Measurements from ENCODE around the gene THRAP3. TPM values are rescaled to one million over a fixed set of nuclear protein-coding genes. Genes with fewer than 3 reads are reported as not detected.

The THRAP3 gene
- total and polyA plus RNA-seq, 2 of the 8 experiments (the other 6 are each of a cell fraction or from before 2014, with no cell fraction given): 40.2 to 183 TPM

GRCh38 chr1:36178471-36179219, 45.6 kb upstream of the THRAP3 start (continued):
- TF ChIP-seq, protein P1, sequence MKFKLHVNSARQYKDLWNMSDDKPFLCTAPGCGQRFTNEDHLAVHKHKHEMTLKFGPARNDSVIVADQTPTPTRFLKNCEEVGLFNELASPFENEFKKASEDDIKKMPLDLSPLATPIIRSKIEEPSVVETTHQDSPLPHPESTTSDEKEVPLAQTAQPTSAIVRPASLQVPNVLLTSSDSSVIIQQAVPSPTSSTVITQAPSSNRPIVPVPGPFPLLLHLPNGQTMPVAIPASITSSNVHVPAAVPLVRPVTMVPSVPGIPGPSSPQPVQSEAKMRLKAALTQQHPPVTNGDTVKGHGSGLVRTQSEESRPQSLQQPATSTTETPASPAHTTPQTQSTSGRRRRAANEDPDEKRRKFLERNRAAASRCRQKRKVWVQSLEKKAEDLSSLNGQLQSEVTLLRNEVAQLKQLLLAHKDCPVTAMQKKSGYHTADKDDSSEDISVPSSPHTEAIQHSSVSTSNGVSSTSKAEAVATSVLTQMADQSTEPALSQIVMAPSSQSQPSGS (IDR thresholded peaks at IDR 0.05; ENCODE audit: low read length): no peak
- TF ChIP-seq POLR2A (IDR thresholded peaks at IDR 0.05; ENCODE audit: control extremely low read depth in 1 of 2, low read depth in 2 of 2, low read length in 2 of 2) (peak; percentile 51; a peak in 2 of 3 replicates), PHF8 (conservative IDR thresholded peaks at IDR 0.05; ENCODE audit: low read depth, low read length) (peak; percentile 43; the same call in 1 of the 2 replicates), CHD7 (IDR thresholded peaks at IDR 0.05; ENCODE audit: insufficient replicate concordance, low read length) (no peak), TBP (IDR thresholded peaks at IDR 0.05; ENCODE audit: low read depth, low read length) (peak; percentile 57; the same call in 1 of the 2 replicates), KDM4A (IDR thresholded peaks at IDR 0.05; ENCODE audit: low read depth, low read length, severe bottlenecking) (peak; percentile 86), E2F6 (IDR thresholded peaks at IDR 0.05) (peak; percentile 95)

All from H1 (cell line).